Lower lobe of right lung (tissue), 2 donors: ENCODE measurements around the gene CXADR. TPM values are rescaled to one million over a fixed set of nuclear protein-coding genes. Genes with fewer than 3 reads are reported as not detected.
"Not testable (repeated sequence)": the region's sequence is repeated elsewhere in the genome, so short reads cannot be mapped to it uniquely, and the experiment has no call there.

Experiments
- ATAC-seq, 2 donors: fragments of 200-7000 bp; cut with Tn5 transposase; one replicate each; pipeline ENCODE4 v1.9.1; 2020 to 2022; ENCODE audit warnings: mild to moderate bottlenecking in 2 of 2, moderate library complexity in 2 of 2
- DNase-seq: peaks from one replicate; pipeline ENCODE4 v3.0.0-alpha.2; 2020
- H3K27ac ChIP-seq: fragments of 200-600 bp; one replicate; pipeline ENCODE4 v1.8.0; 2022
- H3K27me3 ChIP-seq: fragments of 200-600 bp; one replicate; pipeline ENCODE4 v1.8.0; 2022; ENCODE audit warnings: low read depth
- H3K36me3 ChIP-seq: fragments of 200-600 bp; one replicate; pipeline ENCODE4 v1.8.0; 2022; ENCODE audit warnings: mild to moderate bottlenecking
- H3K4me1 ChIP-seq: fragments of 200-600 bp; one replicate; pipeline ENCODE4 v1.8.0; 2022
- H3K4me3 ChIP-seq: fragments of 200-600 bp; one replicate; pipeline ENCODE4 v1.8.0; 2022; ENCODE audit warnings: mild to moderate bottlenecking
- H3K9me3 ChIP-seq: fragments of 200-600 bp; one replicate; pipeline ENCODE4 v1.8.0; 2022
- CTCF ChIP-seq: fragments of 200-600 bp; IDR thresholded peaks from one replicate; pipeline ENCODE4 v1.8.0; 2022; ENCODE audit warnings: antibody characterized with exemption, mild to moderate bottlenecking
- intact Hi-C: fragments of 100-400 bp; cut with DNase I; formaldehyde crosslinking; loops from one replicate; pipeline ENCODE4 v1.11.0; 2022
- total RNA-seq: library from RNA; stranded (reverse); fragmentation: NEBNext Ultra II Directional; extraction: Animal tissue kit (Norgen Biotek cat#: 25700); gene quantifications from one replicate; pipeline ENCODE4 v1.2.1, GENCODE V29; 2021
- donor health status: DM: no; HTN: yes; CAD: no; lungs with severe emphysema.

Gene CXADR
- total RNA-seq, 1 donor from 2014 or later: 26.6 TPM

DNA sequence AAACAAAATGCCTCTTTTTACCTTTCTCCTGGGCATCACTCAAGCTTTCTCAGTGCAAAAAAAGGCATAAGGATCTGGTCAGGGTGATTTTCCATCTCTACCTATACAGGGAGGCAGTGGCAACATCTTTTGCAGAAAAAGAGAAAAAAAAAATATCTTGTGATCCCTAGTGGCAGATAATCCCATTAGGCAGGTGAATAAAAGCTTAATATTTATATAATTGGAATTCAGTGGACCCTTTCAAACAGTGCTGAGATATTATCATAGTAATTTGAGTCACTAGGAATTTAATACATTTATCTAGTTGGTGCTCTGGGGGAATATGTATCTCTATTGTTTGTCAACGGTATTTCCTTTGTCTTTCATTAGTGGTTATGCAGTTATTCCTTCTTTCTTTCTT, 29.9 kb upstream of the CXADR start:
- H3K4me3 ChIP-seq: no peak overlapping the region
- H3K9me3 ChIP-seq: no peaks in the 10 kb centered on the region
- no peak for ATAC-seq
- no peaks in the 10 kb centered on the region for H3K36me3 ChIP-seq
- TF ChIP-seq CTCF: no peak
- intact Hi-C loops: no loop called here
- no peak overlapping the region for H3K27ac ChIP-seq
- H3K27me3 ChIP-seq: no peaks in the 10 kb centered on the region
- no peaks in the 10 kb centered on the region for H3K4me1 ChIP-seq
- DNase-seq: no peak

DNA sequence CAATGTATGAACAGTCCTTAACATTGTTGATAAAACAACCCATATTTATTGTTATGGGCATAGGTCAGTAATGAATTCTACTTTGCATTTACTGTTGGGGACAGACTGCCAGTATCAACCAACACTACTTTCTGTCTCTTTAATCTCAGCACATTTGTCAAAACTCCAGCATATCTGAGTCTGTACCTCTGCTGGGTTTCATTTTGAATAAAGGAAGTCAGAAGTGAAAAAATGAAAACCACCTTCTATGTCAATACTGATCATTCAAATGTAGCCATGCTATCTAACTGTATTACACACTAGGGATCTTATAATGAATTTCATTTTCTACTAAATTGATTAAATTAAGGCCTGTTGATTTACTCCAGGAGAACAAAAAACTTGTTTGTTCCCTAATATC, 24.2 kb upstream of the CXADR start:
- Histone ChIP-seq H3K27me3 (no peaks in the 10 kb centered on the region), H3K27ac (no peak overlapping the region), H3K9me3 (no peaks in the 10 kb centered on the region), H3K4me1 (peaks cover 13% of the 10 kb centered on the region), H3K36me3 (no peaks in the 10 kb centered on the region), H3K4me3 (no peak overlapping the region)
- DNase-seq: no peak
- TF ChIP-seq CTCF: no peak
- ATAC-seq: no peak
- intact Hi-C loops: no loop called here

DNA sequence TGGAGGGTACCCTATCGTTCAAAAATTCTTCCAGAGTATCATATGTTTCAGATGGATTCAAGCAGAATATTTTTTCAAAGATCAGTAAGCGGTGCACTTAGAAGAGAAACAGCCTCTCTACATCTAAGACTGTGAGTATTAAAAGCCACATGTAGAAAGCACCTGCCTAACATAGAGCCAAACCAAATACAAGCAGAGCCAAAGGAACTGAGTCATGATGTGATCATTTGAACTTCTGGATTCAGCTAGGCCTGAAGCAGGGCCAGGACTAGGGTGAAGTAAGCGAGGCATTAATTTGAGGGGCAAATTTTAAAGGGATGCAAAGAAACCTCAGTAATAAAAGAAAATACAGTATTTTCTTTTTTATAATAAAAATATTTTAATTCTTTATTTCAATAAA, 23.3 kb upstream of the CXADR start:
- H3K4me1 ChIP-seq: peaks cover 13% of the 10 kb centered on the region
- ATAC-seq: peak; percentile 56 to 82
- intact Hi-C loops, H3K9me3 ChIP-seq, H3K27me3 ChIP-seq, H3K4me3 ChIP-seq, H3K27ac ChIP-seq, DNase-seq, H3K36me3 ChIP-seq: not testable (repeated sequence)

- intact Hi-C loops: no loop called here
- Histone ChIP-seq H3K9me3 (no peaks in the 10 kb centered on the region), H3K36me3 (no peaks in the 10 kb centered on the region), H3K27me3 (no peaks in the 10 kb centered on the region), H3K4me3 (no peak overlapping the region), H3K4me1 (peaks cover 13% of the 10 kb centered on the region), H3K27ac (peak overlapping the region; percentile 32)
- no peak for TF ChIP-seq CTCF
- ATAC-seq (peak; percentile 66 to 76), DNase-seq (no peak)
These were observed 21.0 kb upstream of the CXADR start for GRCh38 chr21:17491716-17492414.

- TF ChIP-seq CTCF: no peak
- H3K27ac ChIP-seq: peak overlapping the region; percentile 32
These were observed 20.3 kb upstream of the CXADR start for GRCh38 chr21:17492415-17493168.

DNA sequence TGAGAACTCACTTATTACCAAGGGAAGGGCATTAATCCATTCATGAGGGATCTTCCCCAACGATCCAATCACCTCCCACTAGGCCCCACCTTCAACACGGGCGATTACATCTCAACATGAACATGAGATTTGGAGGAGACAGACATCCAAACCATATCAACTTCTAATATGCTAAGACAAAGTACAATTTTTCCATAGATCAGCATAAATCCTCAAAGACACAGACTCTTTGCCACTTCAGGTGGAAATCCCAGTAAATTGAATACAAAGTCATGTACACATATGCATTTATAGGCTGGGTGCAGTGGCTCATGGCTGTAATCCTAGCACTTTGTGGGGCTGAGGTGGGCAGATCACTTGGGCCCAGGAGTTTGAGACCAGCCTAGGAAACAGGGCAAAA, 18.8 kb upstream of the CXADR start:
- no peaks in the 10 kb centered on the region for H3K36me3 ChIP-seq
- H3K9me3 ChIP-seq: no peaks in the 10 kb centered on the region
- ATAC-seq (no peak), DNase-seq (no peak)
- H3K4me1 ChIP-seq: peaks cover 13% of the 10 kb centered on the region
- intact Hi-C loops: no loop called here
- H3K27ac ChIP-seq: no peak overlapping the region
- no peak overlapping the region for H3K4me3 ChIP-seq
- TF ChIP-seq CTCF: no peak
- no peaks in the 10 kb centered on the region for H3K27me3 ChIP-seq

More at GRCh38 chr21:17492415-17493168, 20.3 kb upstream of the CXADR start:
- DNase-seq (no peak), ATAC-seq (peak; percentile 87 to 93)
- no peaks in the 10 kb centered on the region for H3K36me3 ChIP-seq
- no peaks in the 10 kb centered on the region for H3K9me3 ChIP-seq
- H3K4me1 ChIP-seq: peaks cover 13% of the 10 kb centered on the region
- no peak overlapping the region for H3K4me3 ChIP-seq
- intact Hi-C loops: no loop called here
- H3K27me3 ChIP-seq: no peaks in the 10 kb centered on the region
